Measurements from ENCODE around the gene EXOG.
A peak's percentile ranks its signal among the peaks of the same experiment; 100 is the strongest.

EXOG gene, protein sequence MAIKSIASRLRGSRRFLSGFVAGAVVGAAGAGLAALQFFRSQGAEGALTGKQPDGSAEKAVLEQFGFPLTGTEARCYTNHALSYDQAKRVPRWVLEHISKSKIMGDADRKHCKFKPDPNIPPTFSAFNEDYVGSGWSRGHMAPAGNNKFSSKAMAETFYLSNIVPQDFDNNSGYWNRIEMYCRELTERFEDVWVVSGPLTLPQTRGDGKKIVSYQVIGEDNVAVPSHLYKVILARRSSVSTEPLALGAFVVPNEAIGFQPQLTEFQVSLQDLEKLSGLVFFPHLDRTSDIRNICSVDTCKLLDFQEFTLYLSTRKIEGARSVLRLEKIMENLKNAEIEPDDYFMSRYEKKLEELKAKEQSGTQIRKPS

DNA sequence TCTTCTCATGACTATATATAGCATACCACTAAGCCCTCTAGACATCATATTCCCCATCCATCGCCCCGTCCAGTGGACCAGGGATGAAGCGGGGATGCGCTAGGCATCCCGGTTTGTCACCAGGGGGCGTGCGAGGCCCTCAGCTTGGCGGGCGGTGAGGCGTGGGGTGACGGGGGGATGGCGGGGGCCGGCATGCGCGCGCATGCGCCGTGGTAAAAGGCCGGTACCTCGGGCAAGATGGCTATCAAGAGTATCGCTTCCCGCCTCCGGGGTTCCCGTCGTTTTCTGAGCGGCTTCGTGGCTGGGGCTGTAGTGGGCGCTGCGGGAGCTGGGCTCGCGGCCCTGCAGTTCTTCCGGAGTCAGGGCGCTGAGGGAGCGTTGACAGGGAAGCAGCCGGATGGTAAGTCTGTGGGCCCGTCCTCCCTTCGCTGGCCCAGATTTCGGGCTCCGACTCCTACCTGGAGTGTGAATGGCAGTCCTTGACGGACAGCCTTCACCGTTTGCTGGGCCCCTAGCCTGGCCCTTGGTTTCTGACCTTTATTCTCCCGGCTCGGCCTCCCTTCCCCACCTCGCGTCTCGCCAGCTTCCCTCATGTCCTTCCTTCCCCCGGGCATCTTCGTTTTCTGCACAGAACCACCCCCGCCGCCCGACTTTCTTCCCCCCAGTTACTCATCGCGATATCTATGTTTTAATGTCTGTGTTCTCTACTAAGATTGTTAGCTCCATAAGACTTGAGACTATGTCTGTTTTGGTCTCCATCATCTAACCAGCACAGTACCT lies at the start of gene EXOG:
Gene EXOG (plus strand): TSS at position 210 of the 780 bp plus-strand sequence. CDS start 28 bp downstream, at position 238.
- H2AFZ ChIP-seq (ENCODE audit: low read length, unreplicated experiment), result peak within 1 kb of the TSS; percentile 87
- no peaks in the 10 kb centered on the region for H3K27me3 ChIP-seq (ENCODE audit: insufficient read depth, low read length)
- H3K27ac ChIP-seq (ENCODE audit: low read depth, low read length), result peak within 1 kb of the TSS; percentile 69
- peak within 1 kb of the TSS; percentile 90 for H3K4me3 ChIP-seq (ENCODE audit: low read depth, low read length)
- H3K79me2 ChIP-seq (ENCODE audit: control insufficient read depth, insufficient read depth, low read length, unreplicated experiment), result peaks cover 18% of the 10 kb centered on the region
- no peaks in the 10 kb centered on the region for H3K36me3 ChIP-seq (ENCODE audit: insufficient read depth, low read length)
- peaks cover 7% of the 10 kb centered on the region for H3K4me1 ChIP-seq (ENCODE audit: control insufficient read depth, insufficient read depth, low read length, unreplicated experiment)

DNA sequence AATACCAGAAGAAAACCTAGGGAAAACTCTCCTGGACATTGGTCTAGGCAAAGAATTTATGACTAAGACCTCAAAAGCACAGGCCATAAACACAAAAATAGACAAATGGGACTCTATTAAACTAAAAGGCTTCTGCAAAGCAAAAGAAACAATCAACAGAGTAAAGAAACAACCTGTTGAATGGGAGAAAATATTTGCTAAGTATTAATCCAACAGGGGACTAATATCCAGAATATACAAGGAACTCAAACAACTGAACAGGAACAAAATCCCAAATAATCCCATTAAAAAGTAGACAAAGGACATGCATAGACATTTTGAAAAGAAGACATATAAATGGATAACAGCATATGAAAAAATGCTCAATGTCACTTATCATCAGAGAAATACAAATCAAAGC lies 49.3 kb upstream of the EXOG start:
- no peaks in the 10 kb centered on the region for H3K36me3 ChIP-seq (ENCODE audit: insufficient read depth, low read length)
- H3K27ac ChIP-seq (ENCODE audit: low read depth, low read length), result no peak overlapping the region
- no peak overlapping the region for H3K4me3 ChIP-seq (ENCODE audit: low read depth, low read length)
- no peaks in the 10 kb centered on the region for H3K79me2 ChIP-seq (ENCODE audit: control insufficient read depth, insufficient read depth, low read length, unreplicated experiment)
- no peaks in the 10 kb centered on the region for H3K27me3 ChIP-seq (ENCODE audit: insufficient read depth, low read length)
- no peak overlapping the region for H2AFZ ChIP-seq (ENCODE audit: low read length, unreplicated experiment)
- no peaks in the 10 kb centered on the region for H3K4me1 ChIP-seq (ENCODE audit: control insufficient read depth, insufficient read depth, low read length, unreplicated experiment)

DNA sequence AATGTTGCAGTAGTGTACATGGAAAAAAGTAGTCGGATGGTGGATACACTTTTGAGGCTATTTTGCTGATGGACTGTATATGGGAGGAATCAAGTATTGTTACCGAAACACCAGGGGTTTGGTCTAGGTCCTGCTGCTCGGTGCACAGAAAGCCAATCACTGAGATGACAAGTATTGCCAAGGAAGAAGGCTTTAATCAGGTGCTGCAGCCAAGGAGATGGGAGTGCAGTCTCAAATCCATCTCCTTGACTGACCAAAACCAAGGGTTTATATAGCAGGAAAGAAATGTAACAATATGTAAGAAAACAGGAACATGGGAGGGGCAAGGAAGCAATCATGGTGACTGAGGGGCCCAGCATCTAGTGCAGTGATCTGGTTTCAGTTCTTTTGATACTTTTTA lies 45.3 kb upstream of the EXOG start:
- Histone ChIP-seq H3K36me3 (ENCODE audit: insufficient read depth, low read length) (no peaks in the 10 kb centered on the region), H3K4me3 (ENCODE audit: low read depth, low read length) (no peak overlapping the region), H2AFZ (ENCODE audit: low read length, unreplicated experiment) (no peak overlapping the region), H3K4me1 (ENCODE audit: control insufficient read depth, insufficient read depth, low read length, unreplicated experiment) (peaks cover 2% of the 10 kb centered on the region), H3K27ac (ENCODE audit: low read depth, low read length) (no peak overlapping the region), H3K27me3 (ENCODE audit: insufficient read depth, low read length) (no peaks in the 10 kb centered on the region), H3K79me2 (ENCODE audit: control insufficient read depth, insufficient read depth, low read length, unreplicated experiment) (no peaks in the 10 kb centered on the region)

DNA sequence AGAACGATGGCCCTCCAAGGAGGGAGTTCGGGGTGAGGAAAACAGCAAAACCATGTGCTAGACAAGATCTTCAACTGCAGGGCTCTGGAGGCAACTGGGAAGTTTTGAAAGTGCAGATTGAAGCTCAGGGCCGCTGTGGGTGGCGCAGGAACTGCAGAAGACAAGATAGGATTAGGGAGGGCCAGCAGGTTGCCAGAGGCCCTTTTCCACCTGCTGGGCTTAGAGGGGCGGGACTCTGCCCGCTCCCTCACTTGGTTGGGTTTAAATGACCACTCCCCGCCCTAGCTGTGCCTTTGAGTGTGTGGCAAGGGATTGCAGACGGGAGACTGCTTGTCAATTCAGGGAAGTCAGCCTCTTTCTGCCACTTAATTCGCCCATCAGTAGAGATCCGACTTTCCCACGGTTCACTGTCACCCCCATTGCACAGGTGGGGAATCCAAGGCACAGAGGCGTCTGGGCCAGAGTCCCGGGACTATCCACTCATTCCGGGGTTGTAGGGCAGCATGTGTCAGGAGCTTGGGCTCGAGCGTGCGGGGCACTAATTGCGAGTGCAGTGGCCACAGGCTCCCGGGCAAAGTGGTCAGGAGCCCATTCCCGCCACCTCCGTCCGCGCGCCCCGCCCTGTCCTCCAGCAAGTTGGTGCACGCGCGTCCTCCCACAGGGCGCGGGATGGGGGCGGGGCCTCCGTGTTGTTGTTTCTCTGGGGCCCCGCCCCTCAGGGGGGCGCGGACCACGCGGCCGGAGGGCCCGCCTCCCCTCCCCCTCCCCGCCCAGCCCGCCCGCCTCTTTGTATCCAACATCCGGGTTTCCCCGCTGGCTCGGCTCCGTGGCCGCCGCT lies 42.8 kb upstream of the EXOG start, which contains the start of gene ACVR2B:
Gene ACVR2B (plus strand): TSS at position 816 of the 838 bp plus-strand sequence. CDS start 433 bp downstream, outside the sequence.
- H3K4me3 ChIP-seq (ENCODE audit: low read depth, low read length), result peak within 1 kb of the TSS; percentile 94
- peak within 1 kb of the TSS; percentile 92 for H2AFZ ChIP-seq (ENCODE audit: low read length, unreplicated experiment)
- no peak within 1 kb of the TSS for H3K27ac ChIP-seq (ENCODE audit: low read depth, low read length)
- no peaks in the 10 kb centered on the region for H3K27me3 ChIP-seq (ENCODE audit: insufficient read depth, low read length)
- no peaks in the 10 kb centered on the region for H3K36me3 ChIP-seq (ENCODE audit: insufficient read depth, low read length)
- no peaks in the 10 kb centered on the region for H3K79me2 ChIP-seq (ENCODE audit: control insufficient read depth, insufficient read depth, low read length, unreplicated experiment)
- peaks cover 4% of the 10 kb centered on the region for H3K4me1 ChIP-seq (ENCODE audit: control insufficient read depth, insufficient read depth, low read length, unreplicated experiment)

DNA sequence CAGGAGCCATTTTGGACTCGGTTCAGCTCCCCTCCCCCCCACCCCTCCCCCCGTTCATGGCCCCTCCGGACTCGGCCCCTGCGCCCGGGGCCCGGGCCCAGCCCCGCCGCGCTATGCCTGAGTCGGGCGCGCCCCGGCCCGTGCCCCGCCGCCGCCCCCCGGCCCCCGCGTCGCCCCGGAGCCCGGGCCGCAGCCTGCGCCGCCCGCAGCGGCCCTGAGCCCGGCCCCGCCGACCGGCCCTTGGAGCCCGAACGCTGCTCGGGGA lies 42.3 kb upstream of the EXOG start:
- Histone ChIP-seq H3K4me3 (ENCODE audit: low read depth, low read length) (peak overlapping the region; percentile 94), H3K4me1 (ENCODE audit: control insufficient read depth, insufficient read depth, low read length, unreplicated experiment) (peaks cover 5% of the 10 kb centered on the region), H3K36me3 (ENCODE audit: insufficient read depth, low read length) (no peaks in the 10 kb centered on the region), H3K79me2 (ENCODE audit: control insufficient read depth, insufficient read depth, low read length, unreplicated experiment) (no peaks in the 10 kb centered on the region), H3K27me3 (ENCODE audit: insufficient read depth, low read length) (no peaks in the 10 kb centered on the region), H2AFZ (ENCODE audit: low read length, unreplicated experiment) (peak overlapping the region; percentile 92), H3K27ac (ENCODE audit: low read depth, low read length) (no peak overlapping the region)

DNA sequence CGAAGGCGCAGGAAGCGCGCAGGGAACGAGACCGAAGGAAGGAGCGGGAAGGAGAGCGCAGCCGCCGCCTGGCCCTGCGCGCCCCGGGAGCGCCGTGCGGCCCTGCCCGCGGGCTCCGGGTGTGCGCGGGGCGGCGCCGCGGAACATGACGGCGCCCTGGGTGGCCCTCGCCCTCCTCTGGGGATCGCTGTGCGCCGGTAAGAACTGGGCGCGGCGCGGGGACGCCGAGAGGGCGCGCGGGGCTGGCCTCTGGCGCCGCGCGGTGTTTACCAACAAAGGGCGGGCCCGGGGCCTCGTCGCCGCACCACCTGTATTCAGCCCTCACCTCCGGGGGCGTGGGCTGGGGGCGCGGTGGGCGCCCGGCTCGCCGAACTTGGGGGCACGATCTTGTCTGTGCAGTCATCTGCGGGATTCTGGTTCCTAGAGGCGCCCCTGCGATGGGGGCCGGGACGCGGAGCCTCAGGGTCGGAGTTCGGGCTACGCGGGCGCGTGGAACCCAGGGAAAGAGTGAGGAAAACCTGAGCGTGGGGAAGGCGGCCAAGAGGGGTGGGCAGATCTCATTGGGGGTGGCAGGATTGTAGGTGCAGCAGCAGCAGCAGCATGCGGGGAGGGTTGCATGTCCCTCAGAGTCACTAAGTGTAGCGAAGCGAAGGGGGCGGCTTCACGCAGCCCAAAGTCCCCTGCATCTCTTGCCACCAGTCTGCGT lies 41.8 kb upstream of the EXOG start:
- H2AFZ ChIP-seq (ENCODE audit: low read length, unreplicated experiment), result peak overlapping the region; percentile 92

DNA sequence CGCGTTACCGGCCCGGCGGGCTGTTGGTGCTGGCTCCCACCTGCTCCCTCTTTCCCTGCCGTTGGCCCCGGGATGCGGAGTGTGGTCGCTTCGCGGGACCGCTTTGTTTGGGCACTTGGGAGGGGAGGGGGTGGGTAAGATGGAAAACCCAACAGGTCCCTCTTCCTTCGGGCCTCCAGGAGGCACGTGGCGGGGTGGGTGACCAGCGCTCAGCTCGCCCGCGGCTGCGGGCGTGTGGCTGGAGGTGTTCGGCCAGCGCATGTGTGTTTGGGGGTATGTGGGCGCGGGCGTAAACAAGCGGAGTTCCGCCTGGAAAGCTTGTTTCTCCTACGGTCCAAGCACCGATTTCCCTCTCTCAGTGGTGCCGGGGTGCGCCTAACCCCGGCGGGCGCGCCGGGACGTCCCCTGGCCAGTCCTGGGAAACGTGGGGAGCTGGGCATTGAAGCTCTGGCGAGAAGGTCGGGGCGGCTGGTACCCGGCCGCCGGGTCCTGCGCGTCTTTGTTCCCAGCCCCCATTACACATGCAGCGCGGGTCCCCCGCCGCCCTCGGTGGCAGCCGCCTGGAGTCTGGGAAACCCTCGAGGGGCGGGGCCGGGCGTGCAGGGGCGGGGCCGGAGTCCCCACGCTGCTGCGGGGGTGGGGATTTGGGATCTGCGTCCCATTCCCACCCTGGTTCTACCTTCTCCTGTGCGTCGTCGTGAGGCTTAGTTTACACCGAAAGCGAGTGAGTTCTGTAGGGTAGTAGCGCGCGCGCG lies 41.1 kb upstream of the EXOG start:
- H3K79me2 ChIP-seq (ENCODE audit: control insufficient read depth, insufficient read depth, low read length, unreplicated experiment), result no peaks in the 10 kb centered on the region
- H3K4me1 ChIP-seq (ENCODE audit: control insufficient read depth, insufficient read depth, low read length, unreplicated experiment), result peaks cover 13% of the 10 kb centered on the region
- no peaks in the 10 kb centered on the region for H3K36me3 ChIP-seq (ENCODE audit: insufficient read depth, low read length)
- H3K27me3 ChIP-seq (ENCODE audit: insufficient read depth, low read length), result no peaks in the 10 kb centered on the region
- peak overlapping the region; percentile 94 for H3K4me3 ChIP-seq (ENCODE audit: low read depth, low read length)
- H2AFZ ChIP-seq (ENCODE audit: low read length, unreplicated experiment), result peak overlapping the region; percentile 92
- H3K27ac ChIP-seq (ENCODE audit: low read depth, low read length), result no peak overlapping the region

More for the DNA sequence above, 41.8 kb upstream of the EXOG start:
- no peaks in the 10 kb centered on the region for H3K36me3 ChIP-seq (ENCODE audit: insufficient read depth, low read length)
- no peaks in the 10 kb centered on the region for H3K27me3 ChIP-seq (ENCODE audit: insufficient read depth, low read length)
- peak overlapping the region; percentile 94 for H3K4me3 ChIP-seq (ENCODE audit: low read depth, low read length)
- no peaks in the 10 kb centered on the region for H3K79me2 ChIP-seq (ENCODE audit: control insufficient read depth, insufficient read depth, low read length, unreplicated experiment)
- H3K27ac ChIP-seq (ENCODE audit: low read depth, low read length), result no peak overlapping the region
- peaks cover 10% of the 10 kb centered on the region for H3K4me1 ChIP-seq (ENCODE audit: control insufficient read depth, insufficient read depth, low read length, unreplicated experiment)

DNA sequence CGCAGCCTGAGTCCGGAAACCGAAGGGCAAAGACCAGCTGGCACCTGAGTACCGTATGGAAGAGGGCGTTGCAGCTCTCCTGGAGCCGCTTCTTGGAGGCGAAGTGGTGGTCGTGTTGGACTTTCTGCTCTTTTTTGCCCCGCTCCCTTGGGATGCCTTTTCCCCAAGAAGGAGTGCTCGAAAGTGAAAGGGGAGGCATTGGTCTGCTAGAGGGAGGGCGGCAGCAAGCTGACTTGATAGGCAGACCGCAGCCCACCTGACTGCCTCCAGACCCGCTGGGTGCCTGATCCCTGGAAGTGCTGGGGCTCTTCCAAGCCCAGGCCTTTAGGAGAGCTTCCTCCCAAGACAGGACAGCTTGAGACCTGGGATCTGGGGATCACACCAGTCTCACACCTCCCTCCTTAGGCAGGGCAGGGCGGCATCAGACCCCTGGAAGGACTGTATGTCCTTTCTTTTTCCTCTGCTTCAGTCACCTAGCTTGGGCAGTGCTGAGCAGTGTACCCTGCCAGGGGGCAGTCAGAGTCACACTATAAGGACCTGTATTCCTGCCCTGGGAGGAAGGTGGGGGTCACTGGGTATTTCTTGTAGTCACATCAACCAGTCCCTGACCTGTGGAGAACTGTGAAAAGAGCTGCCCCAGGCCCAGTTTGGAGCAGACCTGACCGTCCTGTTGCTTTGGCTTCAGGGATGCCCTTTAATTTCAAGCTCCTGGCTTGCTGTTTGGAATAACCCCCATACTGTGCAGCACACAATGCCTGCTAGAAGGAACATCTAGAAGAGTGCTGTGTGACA lies 40.3 kb upstream of the EXOG start:
- Histone ChIP-seq H3K27ac (ENCODE audit: low read depth, low read length) (no peak overlapping the region), H3K27me3 (ENCODE audit: insufficient read depth, low read length) (no peaks in the 10 kb centered on the region), H3K4me1 (ENCODE audit: control insufficient read depth, insufficient read depth, low read length, unreplicated experiment) (peaks cover 13% of the 10 kb centered on the region), H2AFZ (ENCODE audit: low read length, unreplicated experiment) (peak overlapping the region; percentile 92), H3K36me3 (ENCODE audit: insufficient read depth, low read length) (no peaks in the 10 kb centered on the region), H3K4me3 (ENCODE audit: low read depth, low read length) (peak overlapping the region; percentile 94), H3K79me2 (ENCODE audit: control insufficient read depth, insufficient read depth, low read length, unreplicated experiment) (no peaks in the 10 kb centered on the region)

Measured in ACC112 (cell line).